HCT116 (cell line): ENCODE measurements around the gene LCN1. TPM values are rescaled to one million over a fixed set of nuclear protein-coding genes. Genes with fewer than 3 reads are reported as not detected.

Experiments used
- ATAC-seq: fragments of 200-7000 bp; cut with Tn5 transposase; 2 replicates; pipeline ENCODE4 v1.9.1; 2020; ENCODE audit warnings: mild to moderate bottlenecking, moderate library complexity
- BruUV-seq: library from RNA; stranded (reverse); fragments of 400-500 nt; replicated peaks from 2 replicates; lab custom pipeline; 2021; lab: Mats Ljungman, UMichigan
- CTCF ChIA-PET: fragments of 300-600 bp; sonication (Branson Sonifier 250); formaldehyde crosslinking; loops from one replicate; lab custom pipeline; 2021; ENCODE audit warnings: antibody characterized with exemption; lab: Charles Lee
- POLR2A ChIA-PET: fragments of 300-600, 350-600 bp; sonication (Branson Sonifier 250); formaldehyde crosslinking; loops from one replicate; lab custom pipeline; 2021; ENCODE audit warnings: antibody characterized with exemption; lab: Charles Lee
- RAD21 ChIA-PET, 2 experiments: fragments of 300-600 bp; sonication (Branson Sonifier 250); formaldehyde crosslinking; loops; one replicate each; lab custom pipeline; 2023; ENCODE audit warnings: low total read pairs in 2 of 2; ENCODE audit not compliant: uncharacterized antibody in 2 of 2, unreplicated experiment in 2 of 2, low non-redundant PET in 1 of 2; lab: Charles Lee
- DNase-seq: peaks from one replicate; pipeline ENCODE4 v3.0.0-alpha.2; 2010; ENCODE audit warnings: low read depth, low spot score
- H2AFZ ChIP-seq: fragments of 200-600 bp; shearing (Covaris generic), sonication (generic); 2 replicates; pipeline ENCODE4 v1.6.1; 2017; ENCODE audit warnings: low read depth, mixed run types, mixed read lengths, antibody characterized with exemption, low read length; ENCODE audit not compliant: poor library complexity, severe bottlenecking
- H3K27ac ChIP-seq: 2 replicates; pipeline ENCODE4 v1.5.1; 2012; ENCODE audit warnings: low read depth, low read length
- H3K27me3 ChIP-seq: fragments of 200-600 bp; sonication (generic); 2 replicates; pipeline ENCODE4 v1.6.1; 2016; ENCODE audit warnings: mixed run types, low read length, mixed read lengths; ENCODE audit not compliant: insufficient read depth
- H3K36me3 ChIP-seq, 2 experiments: fragments of 200-500 bp in 1 of 2; fragments of 200-600 bp in 1 of 2; sonication (Bioruptor generic) in 1 of 2; sonication (generic) in 1 of 2; 2 replicates each; pipeline versions ENCODE4 v1.5.1 to v1.6.1; 2014 to 2016; ENCODE audit warnings: low read length in 2 of 2, inconsistent platforms in 1 of 2, mixed read lengths in 1 of 2, mixed run types in 1 of 2; ENCODE audit not compliant: insufficient read depth in 2 of 2, control insufficient read depth in 1 of 2
- H3K4me1 ChIP-seq, 2 experiments: fragments of 200-600 bp in 1 of 2; sonication (generic) in 1 of 2; 2 replicates each; pipeline versions ENCODE4 v1.5.1 to v1.6.1; 2012 to 2017; ENCODE audit warnings: low read length in 2 of 2, inconsistent platforms in 1 of 2, mild to moderate bottlenecking in 1 of 2, mixed read lengths in 1 of 2, mixed run types in 1 of 2, moderate library complexity in 1 of 2; ENCODE audit not compliant: insufficient read depth in 2 of 2, control insufficient read depth in 1 of 2
- H3K4me2 ChIP-seq: fragments of 200-600 bp; sonication (generic); 2 replicates; pipeline ENCODE4 v1.6.1; 2017; ENCODE audit warnings: mixed run types, low read length, mixed read lengths
- H3K4me3 ChIP-seq, 2 experiments: fragments of 200-600 bp in 1 of 2; sonication (generic) in 1 of 2; replicated peaks in 1 of 2; 2 replicates each; pipeline ENCODE4 v1.5.1; 2011 to 2016; ENCODE audit warnings: low read length in 2 of 2, control low read depth in 1 of 2, low read depth in 1 of 2, mild to moderate bottlenecking in 1 of 2, mixed read lengths in 1 of 2, mixed run types in 1 of 2
- H3K79me2 ChIP-seq: fragments of 200-600 bp; sonication (generic); 2 replicates; pipeline ENCODE4 v1.6.1; 2017; ENCODE audit warnings: mild to moderate bottlenecking, mixed run types, low read length, moderate library complexity, mixed read lengths; ENCODE audit not compliant: insufficient read depth
- H3K9ac ChIP-seq: fragments of 200-600 bp; sonication (generic); 2 replicates; pipeline ENCODE4 v1.6.1; 2016; ENCODE audit warnings: low read length, mixed read lengths
- H3K9me2 ChIP-seq: fragments of 200-600 bp; sonication (generic), shearing (Covaris generic); 2 replicates; pipeline ENCODE4 v1.6.1; 2017; ENCODE audit warnings: mixed run types, mild to moderate bottlenecking, moderate library complexity; ENCODE audit not compliant: insufficient read depth
- H3K9me3 ChIP-seq, 2 experiments: fragments of 200-500 bp in 1 of 2; fragments of 200-600 bp in 1 of 2; sonication (Bioruptor generic) in 1 of 2; sonication (generic) in 1 of 2; 2 replicates each; pipeline ENCODE4 v1.6.1; 2014 to 2017; ENCODE audit warnings: low read length in 2 of 2, mixed read lengths in 2 of 2, inconsistent platforms in 1 of 2, low read depth in 1 of 2, mild to moderate bottlenecking in 1 of 2, mixed run types in 1 of 2, moderate library complexity in 1 of 2; ENCODE audit not compliant: control insufficient read depth in 1 of 2, insufficient read depth in 1 of 2
- H4K20me1 ChIP-seq: fragments of 200-600 bp; sonication (generic), shearing (Covaris generic); 2 replicates; pipeline ENCODE4 v1.6.1; 2017; ENCODE audit warnings: mixed run types, mild to moderate bottlenecking, moderate library complexity; ENCODE audit not compliant: insufficient read depth
- ATF3 ChIP-seq: IDR thresholded peaks from 2 replicates; pipeline ENCODE4 v1.6.1; 2012
- EZH2 ChIP-seq: fragments of 200-600 bp; sonication (generic); IDR thresholded peaks from 2 replicates; pipeline ENCODE4 v1.6.1; 2017; ENCODE audit warnings: antibody characterized with exemption, mixed run types
- RAD21 ChIP-seq: IDR thresholded peaks from 2 replicates; pipeline ENCODE4 v1.6.1; 2012; ENCODE audit warnings: low read depth, mild to moderate bottlenecking
- REST ChIP-seq: IDR thresholded peaks from 2 replicates; pipeline ENCODE4 v1.6.1; 2012; ENCODE audit warnings: low read depth
- YY1 ChIP-seq: IDR thresholded peaks from 2 replicates; pipeline ENCODE4 v1.6.1; 2011; ENCODE audit warnings: low read length, low read depth, moderate library complexity, mild to moderate bottlenecking; ENCODE audit not compliant: insufficient replicate concordance; ENCODE audit errors: extremely low read depth
- ZBTB33 ChIP-seq: IDR thresholded peaks from 2 replicates; pipeline ENCODE4 v1.6.1; 2011; ENCODE audit warnings: mild to moderate bottlenecking, low read length, moderate library complexity; ENCODE audit not compliant: insufficient replicate concordance; ENCODE audit errors: extremely low read depth
- ZFX ChIP-seq: fragments of 450-650 bp; IDR thresholded peaks from 2 replicates; pipeline ENCODE4 v1.6.1; 2017
- intact Hi-C: fragments of 100-400 bp; cut with micrococcal nuclease; formaldehyde crosslinking; loops from 2 replicates; pipeline ENCODE4 v1.10.0; 2022
- total RNA-seq: library from RNA; stranded (reverse); gene quantifications from one replicate; pipeline ENCODE4 v1.2.1, GENCODE V29; 2021; ENCODE audit not compliant: unreplicated experiment

Gene LCN1
- total RNA-seq, 1 experiment from 2014 or later = not detected

DNA sequence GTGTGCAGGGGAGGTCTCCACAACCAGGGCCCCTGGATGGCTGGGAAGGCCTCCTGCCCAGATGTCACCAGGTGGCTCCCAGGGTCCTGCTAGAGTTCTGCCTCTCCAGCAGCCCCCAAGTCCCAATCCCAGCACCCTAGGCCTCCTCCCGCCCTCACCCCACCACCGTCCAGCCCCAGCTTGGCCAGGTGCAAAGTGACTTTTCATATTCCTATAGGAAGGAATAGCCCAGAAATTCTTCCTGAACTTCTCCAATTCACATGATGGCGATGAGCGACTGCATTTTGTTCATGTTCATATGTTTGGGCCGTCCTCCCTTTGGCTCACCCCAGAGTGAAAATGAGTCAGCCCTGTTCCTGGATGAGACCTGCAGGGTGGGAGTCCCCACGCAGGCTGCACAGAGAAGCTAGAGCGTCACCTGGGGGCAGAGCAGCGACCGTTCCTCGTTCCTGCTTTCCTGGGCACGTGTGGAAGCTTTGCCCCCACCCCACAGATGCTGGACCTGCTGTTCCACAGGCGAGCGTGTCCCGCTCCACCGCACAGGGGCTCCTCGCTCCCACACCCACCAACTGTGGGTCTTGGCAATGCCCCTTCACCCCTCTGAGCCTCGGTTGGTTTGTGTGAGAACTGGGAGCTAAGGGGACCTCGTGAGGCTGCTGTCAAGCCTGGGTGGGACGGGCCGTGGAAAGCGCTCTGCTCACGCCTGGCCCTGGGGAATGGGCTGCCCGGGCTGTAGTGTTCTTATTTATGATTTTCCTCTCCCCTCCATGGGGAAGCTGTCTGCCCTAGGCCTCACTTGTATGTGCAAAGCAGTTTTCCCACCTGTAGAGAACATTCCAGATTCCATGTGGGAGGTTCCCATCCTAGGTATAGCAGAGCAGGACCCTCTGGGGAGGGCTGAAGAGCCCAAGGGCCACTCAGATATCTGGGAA lies 13.9 kb upstream of the LCN1 start:
- TF ChIP-seq EZH2 = no peak
- TF ChIP-seq RAD21 = no peak
- no peak for TF ChIP-seq ATF3
- TF ChIP-seq YY1 = no peak
- no peak for TF ChIP-seq REST
- no peak for TF ChIP-seq ZFX
- no peak for TF ChIP-seq ZBTB33
- TF ChIP-seq, all 23 proteins: peak for 0
- DNase-seq (no peak), ATAC-seq (no peak)
- H3K4me2 ChIP-seq = no peak overlapping the region
- no TSS peak for BruUV-seq
- H3K4me3 ChIP-seq = no peak overlapping the region
- peaks cover 6 to 21% of the 10 kb centered on the region in 2 experiments; a peak in 3 of 4 replicates for H3K4me1 ChIP-seq
- CTCF ChIA-PET = no interaction called here
- peaks cover 21% of the 10 kb centered on the region for H3K79me2 ChIP-seq
- no peak overlapping the region for H2AFZ ChIP-seq
- H3K27me3 ChIP-seq = no peaks in the 10 kb centered on the region
- intact Hi-C loops = no loop called here
- H3K27ac ChIP-seq = no peak overlapping the region
- RAD21 ChIA-PET = no interaction called here
- H3K9ac ChIP-seq = no peak overlapping the region
- no peaks in the 10 kb centered on the region; a peak in 1 of 4 replicates for H3K9me3 ChIP-seq
- no peaks in the 10 kb centered on the region for H3K9me2 ChIP-seq
- POLR2A ChIA-PET = no interaction called here
- peaks cover 11 to 29% of the 10 kb centered on the region in 2 experiments; a peak in 2 of 4 replicates for H3K36me3 ChIP-seq
- peaks cover 4% of the 10 kb centered on the region; the same call in 1 of the 2 replicates for H4K20me1 ChIP-seq
